Myocyte (in vitro differentiated cells): ENCODE results near the gene RBM12. TPM values are rescaled to one million over a fixed set of nuclear protein-coding genes. Genes with fewer than 3 reads are reported as not detected.

Source experiments
- DNase-seq: peaks from one replicate; pipeline ENCODE4 v3.0.0-alpha.2; 2012; ENCODE audit warnings: low read depth
- total RNA-seq: library from RNA; depleted of rRNA; stranded (reverse); fragments of >200 nt; gene quantifications from 2 replicates; pipeline ENCODE4 v1.2.3, GENCODE V29; 2014

RBM12 gene
- total RNA-seq, 1 donor from 2014 or later, result 33.3 TPM

DNA sequence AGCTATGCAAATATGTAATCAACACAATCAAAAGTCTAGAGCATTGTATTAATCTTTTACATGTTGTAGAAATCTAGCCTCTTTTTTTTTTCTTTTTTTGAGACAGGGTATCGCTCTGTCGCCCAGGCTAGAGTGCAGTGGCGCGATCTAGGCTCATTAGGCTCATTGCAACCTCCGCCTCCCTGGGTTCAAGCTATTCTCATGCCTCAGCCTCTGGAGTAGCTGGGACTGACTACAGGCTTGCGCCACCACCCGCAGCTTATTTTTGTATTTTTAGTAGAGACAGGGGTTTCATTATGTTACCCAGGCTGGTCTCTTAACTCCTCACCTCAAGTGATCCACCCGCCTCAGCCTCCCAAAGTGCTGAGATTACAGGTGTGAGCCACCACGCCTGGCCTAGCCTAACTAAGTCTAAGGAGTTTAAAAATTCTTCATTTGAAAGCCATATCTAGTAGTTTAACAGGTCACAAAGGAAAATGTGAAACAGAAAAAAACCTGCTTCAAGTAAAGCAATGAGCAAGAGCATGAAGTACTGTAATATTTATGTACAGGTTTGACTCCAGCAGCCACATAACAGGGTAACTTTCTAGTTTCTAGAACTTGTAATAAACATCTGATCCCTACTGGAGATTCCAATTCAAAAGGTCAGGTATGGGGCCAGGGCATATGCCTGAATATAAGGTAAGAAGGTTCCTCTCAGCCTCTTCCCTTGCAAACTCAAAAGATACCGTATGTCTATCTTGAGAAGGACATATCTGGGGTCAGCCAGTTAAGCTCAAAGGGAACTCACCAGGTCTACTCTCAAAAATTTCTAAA, 4.4 kb downstream of the RBM12 start:
- no peak for DNase-seq

GRCh38 chr20:35657271-35657670, 7.4 kb downstream of the RBM12 start:
- no peak for DNase-seq

DNA sequence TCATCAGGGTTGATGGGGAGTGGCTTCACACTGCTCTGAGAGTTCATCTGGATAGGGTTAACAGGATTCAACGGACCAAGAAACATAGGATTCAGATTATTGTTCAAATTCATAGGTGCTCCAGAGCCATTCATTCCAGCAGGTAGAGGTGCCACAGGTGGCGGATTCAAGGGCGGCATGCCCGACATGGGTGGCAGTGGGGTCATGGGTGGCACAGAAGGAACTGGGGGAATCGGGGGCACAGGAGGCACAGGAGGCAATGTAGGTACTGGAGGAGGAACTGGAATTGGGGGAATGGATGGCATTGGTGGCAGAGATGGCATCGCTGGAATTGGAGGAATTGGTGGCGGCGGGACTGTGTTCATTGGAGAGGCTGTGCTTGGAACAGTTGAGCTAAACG, 10.3 kb downstream of the RBM12 start:
- DNase-seq, result no peak

GRCh38 chr20:35653893-35654292, 10.8 kb downstream of the RBM12 start:
- no peak for DNase-seq

- DNase-seq, result no peak
These were observed 11.3 kb downstream of the RBM12 start for GRCh38 chr20:35653430-35653734.

DNA sequence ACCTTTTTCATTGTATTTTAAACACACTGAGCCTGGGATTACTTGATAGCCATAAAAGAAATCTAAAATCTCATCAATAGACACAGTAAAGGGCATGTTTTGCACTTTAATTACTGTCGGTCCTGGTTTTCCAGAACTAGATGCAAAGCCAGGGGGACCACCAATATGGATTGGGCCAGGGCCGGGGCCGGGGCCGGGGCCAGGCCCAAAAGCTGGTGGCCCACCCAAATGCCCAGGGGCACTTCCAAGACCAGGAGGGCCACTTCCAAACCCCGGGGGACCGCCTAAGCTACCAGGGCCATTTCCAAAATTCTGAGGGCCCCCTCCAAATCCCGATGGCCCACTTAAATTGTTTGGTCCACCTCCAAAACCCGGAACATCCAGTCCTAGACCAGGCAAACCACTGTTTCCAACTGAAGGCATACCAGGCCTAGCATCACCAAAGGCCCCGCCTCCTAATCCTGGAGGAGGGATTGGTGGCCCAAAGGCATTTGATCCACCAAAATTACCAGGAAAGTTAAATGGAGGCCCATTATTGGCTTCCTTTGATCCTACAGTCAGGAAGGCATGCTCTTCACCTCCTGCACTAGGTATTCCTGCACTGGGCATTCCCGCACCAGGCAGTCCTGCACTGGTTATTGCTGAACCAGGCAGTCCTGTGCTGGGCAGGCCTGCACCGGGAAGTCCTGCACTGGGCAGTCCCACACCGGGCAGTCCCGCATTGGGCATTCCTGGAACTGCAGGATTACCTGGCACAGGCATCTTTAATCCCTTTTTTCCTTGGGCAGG, 11.9 kb downstream of the RBM12 start:
- DNase-seq, result no peak

DNA sequence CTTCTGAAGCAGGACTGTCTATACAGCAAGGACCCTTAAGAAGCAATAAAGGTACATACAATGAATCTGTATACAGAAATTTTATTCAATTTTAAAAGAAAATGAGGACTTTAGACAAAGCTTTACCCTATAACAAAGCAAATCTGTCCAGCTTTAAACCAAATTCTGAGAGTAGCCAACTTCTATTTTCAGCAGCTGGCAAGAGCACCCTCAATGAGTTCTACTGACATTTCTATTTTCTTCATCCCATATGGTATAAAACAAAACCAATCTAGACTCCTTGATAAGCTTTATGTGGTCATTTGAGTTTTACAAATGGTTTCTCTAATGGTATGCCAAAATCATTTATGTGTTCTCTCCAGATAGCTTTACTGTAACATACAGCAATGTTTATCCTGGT, 12.7 kb downstream of the RBM12 start:
- no peak for DNase-seq

DNA sequence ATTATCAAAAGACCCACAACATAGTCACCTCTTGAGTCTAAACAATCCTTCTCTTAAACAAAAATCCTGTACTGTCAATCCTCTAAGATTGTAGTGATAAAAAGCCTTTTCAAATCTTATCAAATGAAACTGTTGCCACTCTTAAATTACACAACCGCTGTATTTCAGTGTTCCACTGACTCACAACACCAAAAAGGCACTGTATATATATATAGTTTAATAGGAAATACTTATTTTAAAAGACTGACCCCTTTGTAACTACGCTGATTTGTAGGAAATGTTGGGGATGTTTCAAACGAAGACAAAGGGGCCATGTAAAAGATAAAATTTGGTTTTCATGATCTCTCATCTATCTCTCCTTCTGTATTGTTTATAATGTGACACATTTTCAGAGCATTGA, 14.1 kb downstream of the RBM12 start:
- DNase-seq, result no peak

DNA sequence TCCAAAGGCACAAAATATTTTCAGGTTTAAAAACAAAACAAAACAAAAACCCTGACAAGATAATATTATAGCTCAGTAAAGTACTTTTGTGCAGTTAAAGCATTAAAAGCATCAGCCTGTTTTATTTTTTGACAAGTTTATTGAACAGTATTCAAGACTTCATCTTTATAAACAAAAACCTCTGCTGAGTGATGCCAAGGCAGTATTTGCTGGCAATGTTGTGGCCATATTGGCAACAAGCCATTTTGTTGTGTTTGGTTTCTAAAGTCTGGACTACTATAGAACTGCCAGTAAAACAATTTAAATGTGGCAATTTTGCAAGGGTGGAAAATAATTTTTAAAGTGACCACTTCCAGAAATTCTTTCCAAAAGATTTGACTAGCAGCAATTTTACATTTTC, 15.9 kb downstream of the RBM12 start:
- peak; percentile 18 for DNase-seq

- DNase-seq, result no peak
These were observed 19.9 kb downstream of the RBM12 start for GRCh38 chr20:35644806-35645205.

- no peak for DNase-seq
These were observed 21.7 kb downstream of the RBM12 start for GRCh38 chr20:35643045-35643444.

- no peak for DNase-seq
These were observed 23.0 kb downstream of the RBM12 start for GRCh38 chr20:35641743-35642142.

- no peak for DNase-seq
These were observed 24.0 kb downstream of the RBM12 start for GRCh38 chr20:35640724-35641123.

DNA sequence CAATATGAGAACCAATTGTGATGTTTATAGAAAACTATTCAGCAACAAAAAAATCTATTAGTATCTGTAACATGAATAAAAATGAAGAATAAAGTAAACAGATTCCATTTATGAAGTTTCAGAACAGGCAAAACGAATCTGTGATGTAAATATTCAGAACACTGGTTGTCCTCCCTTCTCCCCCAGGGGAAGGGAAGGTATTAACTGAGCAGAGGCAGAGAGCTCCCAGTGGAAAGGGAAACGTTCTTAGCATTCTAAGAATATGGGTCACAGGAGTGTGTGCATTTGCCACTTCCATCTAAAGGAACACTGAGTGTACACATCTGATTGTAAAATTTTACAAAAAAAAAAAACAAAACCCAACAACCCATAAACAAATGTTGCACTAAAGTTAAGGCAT, 25.9 kb downstream of the RBM12 start:
- DNase-seq, result no peak

DNA sequence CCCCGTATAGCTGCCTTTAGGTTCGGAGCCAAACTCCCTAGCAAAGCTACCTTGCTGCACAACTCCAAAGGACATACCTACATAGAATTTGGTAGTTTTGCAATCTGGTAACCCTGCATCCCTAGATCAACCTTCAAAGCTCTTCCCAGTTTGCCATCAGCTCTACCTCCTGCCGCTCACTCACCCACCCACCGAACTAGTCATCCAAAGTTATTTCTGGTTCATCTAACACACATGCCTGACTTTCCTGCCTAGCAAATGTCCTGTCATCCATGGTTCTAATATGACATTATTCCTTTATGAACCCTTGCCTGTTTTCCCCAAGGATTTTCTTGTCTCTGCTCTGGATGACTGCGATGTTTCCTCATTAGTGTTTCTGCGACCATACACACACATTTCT, 27.4 kb downstream of the RBM12 start:
- DNase-seq, result peak; percentile 32

- DNase-seq, result no peak
These were observed 28.6 kb downstream of the RBM12 start for GRCh38 chr20:35636095-35636494.

DNA sequence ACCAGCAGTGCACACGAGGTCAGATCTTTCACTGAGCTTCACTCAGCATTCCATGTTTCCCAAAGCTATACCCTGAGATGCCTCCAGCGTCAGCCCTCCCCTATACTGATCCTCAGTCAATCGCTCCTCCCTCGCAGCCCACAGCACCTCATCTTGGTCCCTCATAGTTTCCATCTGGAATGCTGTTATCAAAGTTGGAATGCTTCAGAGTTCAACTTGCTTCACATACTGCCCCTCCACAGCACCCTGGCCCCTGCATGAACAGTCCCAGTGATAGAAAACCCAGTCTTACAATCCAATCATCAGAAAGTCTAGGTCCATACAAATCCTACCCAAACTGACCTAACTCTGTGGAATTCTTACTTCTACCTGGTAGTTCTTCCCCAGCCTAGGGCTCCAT, 29.0 kb downstream of the RBM12 start:
- no peak for DNase-seq

DNA sequence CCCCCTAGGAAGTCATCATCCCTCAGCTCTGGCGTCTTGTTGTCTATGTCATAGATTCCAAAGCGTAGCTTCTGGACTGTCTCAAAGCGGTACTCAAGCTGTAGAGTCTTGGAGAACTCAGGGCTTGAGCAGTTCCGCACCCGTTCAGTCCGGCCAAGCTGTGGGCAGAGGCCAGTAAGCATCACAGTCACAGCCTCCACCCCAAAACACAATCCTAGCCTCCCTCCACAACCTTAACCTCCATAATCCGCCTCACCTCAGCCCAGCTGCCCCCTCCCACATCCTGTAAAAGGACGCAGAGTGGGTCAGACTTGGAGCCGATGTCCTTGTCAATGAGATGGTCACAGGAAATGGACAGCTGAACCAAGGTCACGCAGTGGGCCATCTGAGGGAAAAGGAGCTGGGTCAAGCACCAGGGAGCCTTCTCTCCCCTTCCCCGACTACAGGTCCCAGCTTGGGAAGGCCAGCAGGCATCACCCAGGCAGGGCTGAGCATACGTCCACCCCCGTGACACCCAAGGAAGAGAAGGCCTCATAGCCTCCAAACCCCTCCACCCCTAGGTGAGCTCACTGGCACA, 32.1 kb downstream of the RBM12 start:
- DNase-seq, result no peak

GRCh38 chr20:35630636-35631035, 34.1 kb downstream of the RBM12 start:
- DNase-seq, result no peak

DNA sequence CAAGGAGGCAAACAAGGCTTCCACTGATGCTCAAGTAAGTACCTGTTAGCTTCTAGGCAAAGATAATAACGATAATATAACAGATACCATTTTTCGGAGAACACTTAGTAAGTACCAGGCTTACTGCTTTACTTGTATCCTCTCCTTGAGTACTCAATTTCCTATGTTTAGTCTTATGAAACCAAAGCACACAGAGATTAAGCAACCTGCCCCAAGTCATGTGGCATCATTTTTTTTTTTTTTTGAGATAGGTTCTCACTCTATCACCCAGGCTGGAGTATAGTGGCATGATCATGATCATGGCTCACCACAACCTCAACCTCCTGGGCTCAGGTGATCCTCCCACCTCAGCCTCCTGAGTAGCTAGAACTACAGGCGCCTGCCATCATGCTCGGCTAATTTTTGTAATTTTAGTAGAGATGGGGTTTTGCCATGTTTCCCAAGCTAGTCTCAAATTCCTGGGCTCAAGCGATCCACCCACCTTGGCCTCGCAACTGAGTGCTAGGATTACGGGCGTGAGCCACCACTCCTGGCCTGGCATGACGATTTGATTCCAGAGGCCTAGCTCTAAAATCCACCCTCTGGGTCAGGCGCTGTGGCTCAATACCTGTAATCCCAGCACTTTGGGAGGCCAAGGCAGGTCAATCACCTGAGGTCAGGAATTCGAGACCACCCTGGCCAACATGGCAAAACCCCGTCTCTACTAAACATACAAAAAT, 35.1 kb downstream of the RBM12 start:
- no peak for DNase-seq

- no peak for DNase-seq
These were observed 37.6 kb downstream of the RBM12 start for GRCh38 chr20:35627121-35627520.
